NCI-H526 treated with DMSO at 0.1 percent for 48 hours (cell line): ENCODE data around the gene TLCD2.
"Not testable (repeated sequence)": the region's sequence is repeated elsewhere in the genome, so short reads cannot be mapped to it uniquely, and the experiment has no call there.

Source experiments
- DNase-seq: peaks from one replicate; lab custom pipeline; 2025; lab: John Stamatoyannopoulos, UW

Gene TLCD2, protein sequence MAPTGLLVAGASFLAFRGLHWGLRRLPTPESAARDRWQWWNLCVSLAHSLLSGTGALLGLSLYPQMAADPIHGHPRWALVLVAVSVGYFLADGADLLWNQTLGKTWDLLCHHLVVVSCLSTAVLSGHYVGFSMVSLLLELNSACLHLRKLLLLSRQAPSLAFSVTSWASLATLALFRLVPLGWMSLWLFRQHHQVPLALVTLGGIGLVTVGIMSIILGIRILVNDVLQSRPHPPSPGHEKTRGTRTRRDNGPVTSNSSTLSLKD

DNA sequence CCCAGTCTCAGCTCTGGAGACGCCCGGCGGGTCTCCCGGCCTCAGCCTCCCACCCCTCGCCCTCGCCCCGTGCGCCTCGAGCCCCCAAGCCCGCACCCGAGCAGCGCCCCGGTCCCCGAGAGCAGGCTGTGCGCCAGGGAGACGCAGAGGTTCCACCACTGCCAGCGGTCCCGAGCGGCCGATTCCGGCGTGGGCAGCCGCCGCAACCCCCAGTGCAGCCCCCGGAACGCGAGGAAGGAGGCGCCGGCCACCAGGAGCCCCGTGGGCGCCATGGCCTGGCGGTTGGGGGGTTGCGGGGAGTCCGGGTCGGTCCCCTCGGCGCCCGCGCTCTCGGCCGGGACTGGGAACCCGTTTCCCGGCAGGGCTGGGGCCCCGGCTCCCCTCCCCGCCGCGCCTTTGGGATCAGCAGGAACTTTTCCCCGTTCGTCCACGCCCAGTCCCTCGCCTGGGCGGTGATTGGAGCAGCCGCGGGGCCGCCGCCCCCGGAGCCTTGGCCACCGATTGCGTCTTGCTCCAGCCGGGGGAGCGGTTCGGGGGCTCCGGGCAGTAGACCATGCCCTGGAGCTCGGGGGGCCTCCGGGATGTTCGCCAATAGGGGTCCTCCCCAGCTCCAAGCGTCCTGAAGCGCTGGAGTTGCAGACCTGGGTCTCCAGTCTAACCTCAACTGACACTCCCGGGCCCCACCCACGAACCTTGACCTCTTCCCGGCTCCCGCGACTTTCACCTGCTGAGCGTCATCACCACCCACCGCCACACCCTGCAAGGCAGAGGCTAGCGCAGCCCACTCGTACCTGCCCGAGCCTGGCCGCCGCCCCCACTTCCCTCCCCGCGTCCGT, at the start of gene TLCD2:
TSS of gene TLCD2 (minus strand) at position 407 of the 836 bp plus-strand sequence. CDS start at position 272, 135 bp downstream.
- no peak for DNase-seq

GRCh38 chr17:1759529-1759928, 49.4 kb upstream of the TLCD2 start:
- DNase-seq = no peak

- DNase-seq = no peak
Observed at GRCh38 chr17:1758807-1759206, 48.6 kb upstream of the TLCD2 start.

- no peak for DNase-seq
Observed at GRCh38 chr17:1755827-1756262, 45.7 kb upstream of the TLCD2 start.

DNA sequence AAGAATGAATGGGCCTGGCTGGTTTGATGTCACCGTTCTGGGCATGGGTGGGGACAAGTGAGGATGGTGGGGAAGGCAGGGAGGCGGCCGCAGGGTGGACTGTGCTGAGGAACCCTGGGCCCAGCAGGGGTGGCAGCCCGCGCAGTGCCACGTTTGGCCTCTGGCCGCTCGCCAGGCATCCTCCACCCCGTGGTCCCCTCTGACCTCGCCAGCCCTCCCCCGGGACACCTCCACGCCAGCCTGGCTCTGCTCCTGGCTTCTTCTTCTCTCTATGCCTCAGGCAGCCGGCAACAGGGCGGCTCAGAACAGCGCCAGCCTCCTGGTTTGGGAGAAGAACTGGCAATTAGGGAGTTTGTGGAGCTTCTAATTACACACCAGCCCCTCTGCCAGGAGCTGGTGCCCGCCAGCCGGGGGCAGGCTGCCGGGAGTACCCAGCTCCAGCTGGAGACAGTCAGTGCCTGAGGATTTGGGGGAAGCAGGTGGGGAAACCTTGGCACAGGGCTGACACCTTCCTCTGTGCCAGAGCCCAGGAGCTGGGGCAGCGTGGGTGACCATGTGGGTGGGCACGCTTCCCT, 45.2 kb upstream of the TLCD2 start:
- DNase-seq = no peak

- DNase-seq = no peak
Observed at GRCh38 chr17:1754430-1755112, 44.4 kb upstream of the TLCD2 start.

GRCh38 chr17:1753767-1754429, 43.7 kb upstream of the TLCD2 start:
- DNase-seq = no peak

DNA sequence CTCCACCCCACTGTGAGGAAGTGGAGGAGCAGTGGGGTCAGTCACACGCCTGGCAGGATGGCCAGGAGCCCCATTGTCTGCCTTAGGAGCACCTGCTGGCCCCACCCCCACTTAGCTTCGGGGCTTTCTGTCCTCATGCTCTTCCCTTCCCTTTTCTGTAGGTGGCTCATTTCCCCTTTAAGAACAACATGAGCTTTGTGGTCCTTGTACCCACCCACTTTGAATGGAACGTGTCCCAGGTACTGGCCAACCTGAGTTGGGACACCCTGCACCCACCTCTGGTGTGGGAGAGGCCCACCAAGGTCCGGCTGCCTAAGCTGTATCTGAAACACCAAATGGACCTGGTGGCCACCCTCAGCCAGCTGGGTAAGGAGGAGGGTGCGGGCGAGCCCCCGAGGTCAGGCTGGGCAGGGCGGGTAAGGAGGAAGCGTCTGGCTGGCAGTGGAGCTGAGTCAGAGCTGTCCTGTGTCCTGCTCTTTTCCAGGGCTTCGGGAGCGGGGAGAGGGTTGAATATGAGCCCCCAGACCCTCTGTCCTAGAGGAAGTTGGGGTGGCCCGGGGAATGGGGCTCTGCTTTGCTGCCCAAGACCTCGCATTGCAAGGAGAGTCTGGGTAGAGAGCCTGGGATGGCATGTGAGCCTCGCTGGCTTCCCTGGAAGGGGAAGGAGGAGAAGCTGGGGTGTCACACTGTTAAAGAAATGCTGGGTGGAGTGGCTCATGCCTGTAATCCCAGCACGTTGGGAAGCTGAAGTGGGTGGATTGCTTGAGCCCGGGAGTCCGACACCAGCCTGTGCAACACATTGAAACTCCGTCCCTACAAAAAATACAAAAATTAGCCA, 42.5 kb upstream of the TLCD2 start:
- DNase-seq = no peak

DNA sequence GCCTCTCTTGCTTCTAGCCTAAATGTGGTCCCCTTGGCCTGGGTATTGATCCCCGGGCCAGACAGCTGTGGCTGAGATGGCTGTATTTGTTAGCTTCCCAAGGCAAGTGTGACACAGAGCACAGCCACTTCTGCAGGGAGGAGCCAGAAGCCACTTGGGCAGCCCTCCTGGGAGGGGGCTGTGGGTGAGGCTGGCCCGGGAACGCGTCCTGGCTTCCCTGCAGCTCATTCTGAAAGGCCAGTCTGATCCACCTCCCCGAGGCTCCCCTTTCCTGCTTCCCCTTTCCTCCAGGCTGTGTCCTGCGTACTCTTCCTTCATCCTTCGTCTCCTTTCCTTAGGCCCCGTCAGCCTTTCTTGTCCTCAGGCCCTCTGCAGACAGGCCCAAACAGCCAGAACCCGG, 40.5 kb upstream of the TLCD2 start:
- DNase-seq = no peak

DNA sequence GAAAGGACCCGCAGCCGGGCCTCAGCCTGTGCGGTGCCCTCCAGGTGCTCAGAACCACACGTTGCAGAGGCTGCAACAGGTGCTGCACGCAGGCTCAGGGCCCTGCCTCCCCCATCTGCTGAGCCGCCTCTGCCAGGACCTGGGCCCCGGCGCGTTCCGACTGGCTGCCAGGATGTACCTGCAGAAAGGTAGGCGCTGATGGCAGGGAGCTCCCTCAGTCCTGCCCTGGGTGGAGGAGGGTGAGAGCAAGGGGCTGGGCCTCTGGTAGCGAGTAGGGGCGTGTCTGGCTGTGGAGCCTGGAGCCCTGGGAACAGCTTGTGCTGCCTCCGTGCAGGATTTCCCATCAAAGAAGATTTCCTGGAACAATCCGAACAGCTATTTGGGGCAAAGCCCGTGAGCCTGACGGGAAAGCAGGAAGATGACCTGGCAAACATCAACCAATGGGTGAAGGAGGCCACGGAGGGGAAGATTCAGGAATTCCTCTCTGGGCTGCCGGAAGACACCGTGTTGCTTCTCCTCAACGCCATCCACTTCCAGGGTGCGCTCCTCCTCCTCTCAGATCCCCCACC, 36.9 kb upstream of the TLCD2 start:
- DNase-seq = no peak

- DNase-seq = no peak
Observed at GRCh38 chr17:1745513-1746020, 35.4 kb upstream of the TLCD2 start.

DNA sequence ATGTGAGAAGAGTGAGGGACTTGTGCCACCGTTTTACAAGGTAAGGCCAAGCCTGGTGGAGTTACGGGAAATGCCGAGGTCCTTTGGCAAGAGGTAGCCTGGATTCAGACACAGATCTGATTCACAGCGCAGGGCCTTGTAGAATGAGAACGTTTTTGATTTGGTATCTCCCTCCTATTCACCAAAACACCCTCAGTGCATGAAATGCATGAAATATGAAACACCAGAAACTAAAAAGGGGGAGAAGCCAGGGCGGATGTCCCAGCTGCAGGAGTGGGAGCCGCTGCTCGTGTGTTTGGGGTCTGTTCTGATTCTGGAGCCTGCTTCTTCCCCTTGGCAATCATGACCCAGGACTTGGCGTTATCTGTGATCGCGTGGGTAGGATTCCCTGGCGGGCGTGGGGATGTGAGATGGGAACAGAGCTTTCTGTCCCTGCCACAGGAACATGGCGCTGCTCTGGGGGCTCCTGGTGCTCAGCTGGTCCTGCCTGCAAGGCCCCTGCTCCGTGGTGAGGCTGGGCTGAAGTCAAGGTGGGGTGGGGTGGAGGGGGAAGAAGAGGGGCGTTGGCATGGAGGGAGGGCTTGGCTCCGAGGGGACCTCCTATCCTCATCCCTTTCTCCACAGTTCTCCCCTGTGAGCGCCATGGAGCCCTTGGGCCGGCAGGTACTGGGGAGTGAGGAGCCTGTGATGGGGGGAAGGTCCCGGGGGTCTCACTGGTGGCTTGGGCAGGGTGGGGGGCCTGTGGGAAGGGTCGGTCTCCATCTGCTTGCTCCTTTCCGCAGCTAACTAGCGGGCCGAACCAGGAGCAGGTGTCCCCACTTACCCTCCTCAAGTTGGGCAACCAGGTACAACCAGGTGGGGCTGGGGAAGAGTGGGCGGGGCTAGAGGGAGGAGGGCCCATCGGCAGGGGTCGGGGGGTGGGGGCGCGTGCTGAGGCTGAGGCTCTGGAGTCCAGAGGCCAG, 34.7 kb upstream of the TLCD2 start:
- no peak for DNase-seq

- no peak for DNase-seq
Observed at GRCh38 chr17:1743088-1743439, 32.9 kb upstream of the TLCD2 start.

- DNase-seq = no peak
Observed at GRCh38 chr17:1742371-1743087, 32.4 kb upstream of the TLCD2 start, which contains the start of gene SERPINF2. SERPINF2 (plus strand) TSS chr17:1742871; CDS start chr17:1744996, 2,125 bp downstream.

DNA sequence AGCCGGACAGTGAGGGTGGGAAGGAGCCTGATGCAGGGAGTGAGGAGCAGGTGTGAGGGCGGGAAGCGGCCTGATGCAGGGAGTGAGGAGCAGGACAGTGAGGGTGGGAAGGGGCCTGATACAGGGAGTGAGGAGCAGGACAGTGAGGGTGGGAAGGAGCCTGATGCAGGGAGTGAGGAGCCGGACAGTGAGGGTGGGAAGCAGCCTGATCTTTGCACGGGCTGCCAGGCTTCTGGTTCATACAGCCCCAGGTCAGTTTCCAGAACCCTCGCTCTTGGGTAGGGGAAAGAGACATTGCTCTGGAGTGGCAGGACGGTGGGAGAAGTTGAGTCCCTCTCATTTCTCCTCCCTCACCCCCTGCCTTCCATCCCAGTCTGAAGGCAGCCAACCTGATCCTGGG, 31.7 kb upstream of the TLCD2 start:
- not testable (repeated sequence) for DNase-seq

GRCh38 chr17:1737531-1738291, 27.5 kb upstream of the TLCD2 start:
- DNase-seq = no peak

GRCh38 chr17:1736348-1737281, 26.4 kb upstream of the TLCD2 start:
- DNase-seq = no peak
